Mammary epithelial cell (primary cell): ENCODE measurements around the gene ZNF143.

Experiments
- CTCF ChIP-seq, 2 donors: IDR thresholded peaks in 1 of 2; conservative IDR thresholded peaks in 1 of 2; 2 replicates each; pipeline ENCODE4 v1.5.1; 2011 to 2012; ENCODE audit warnings: inconsistent platforms in 2 of 2, low read length in 2 of 2, mild to moderate bottlenecking in 2 of 2, control low read depth in 1 of 2, low read depth in 1 of 2; ENCODE audit not compliant: insufficient read depth in 1 of 2; ENCODE audit errors: extremely low read depth in 1 of 2
- EZH2 ChIP-seq: IDR thresholded peaks from 2 replicates; pipeline ENCODE4 v1.6.1; 2012; ENCODE audit warnings: low read length, inconsistent platforms, borderline replicate concordance

DNA sequence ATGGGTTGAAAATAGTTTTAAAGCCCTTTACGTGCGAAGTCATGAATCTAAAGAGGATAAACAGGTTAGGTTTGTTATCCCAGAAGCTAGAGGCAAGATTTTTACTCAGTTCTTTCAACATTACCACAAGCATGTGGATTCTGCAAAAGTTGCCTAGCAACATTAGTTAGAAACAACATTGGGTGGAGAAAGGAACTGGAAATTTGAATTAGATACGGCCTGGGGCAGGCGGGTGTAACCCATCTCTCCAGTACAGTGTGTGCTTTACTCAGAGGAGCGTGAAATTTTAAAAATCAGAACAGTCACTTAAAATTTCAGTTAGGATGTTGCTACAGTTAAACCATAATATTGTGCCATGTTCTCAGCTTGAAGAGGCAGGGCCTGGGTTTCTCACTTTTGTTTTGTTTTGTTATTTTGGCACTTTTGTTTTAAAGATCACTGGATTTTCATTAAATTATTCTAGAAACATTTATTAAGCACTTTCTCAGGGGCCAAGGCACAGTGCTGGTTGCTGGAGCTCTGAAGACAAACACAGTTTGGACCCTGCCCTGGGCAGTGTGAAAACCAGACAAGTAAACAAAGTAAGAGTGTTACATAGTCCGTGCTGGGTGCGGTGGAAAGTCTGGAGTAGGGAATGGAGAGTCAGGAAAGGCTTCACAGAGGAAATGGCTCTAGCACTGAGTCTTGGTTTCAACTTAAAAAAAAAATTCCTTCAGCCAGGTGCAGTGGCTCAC, 108.2 kb downstream of the ZNF143 start:
- TF ChIP-seq CTCF (conservative IDR thresholded peaks at IDR 0.05 in 1 of 2, IDR thresholded peaks at IDR 0.05 in 1 of 2; ENCODE audit: extremely low read depth in 1 of 2, insufficient read depth in 1 of 2, low read depth in 1 of 2, low read length in 2 of 2) (no peak), EZH2 (no peak)
